GM18951 (cell line): Measurements from ENCODE around the gene NHLRC1.
"Not testable (repeated sequence)": the region's sequence is repeated elsewhere in the genome, so short reads cannot be mapped to it uniquely, and the experiment has no call there.

Source experiments
- POLR2A ChIP-seq: IDR thresholded peaks from 4 replicates; pipeline ENCODE4 v1.6.1; 2011; ENCODE audit warnings: mild to moderate bottlenecking; ENCODE audit not compliant: insufficient read length, insufficient read depth; ENCODE audit errors: extremely low read depth
- in situ Hi-C: fragments of 300-500 bp; cut with MboI; formaldehyde crosslinking; loops from one replicate; pipeline ENCODE4 v1.12.0; 2022; ENCODE audit warnings: low sequenced_read_pairs, mixed read lengths, inconsistent platforms; ENCODE audit not compliant: unreplicated experiment

The NHLRC1 gene

DNA sequence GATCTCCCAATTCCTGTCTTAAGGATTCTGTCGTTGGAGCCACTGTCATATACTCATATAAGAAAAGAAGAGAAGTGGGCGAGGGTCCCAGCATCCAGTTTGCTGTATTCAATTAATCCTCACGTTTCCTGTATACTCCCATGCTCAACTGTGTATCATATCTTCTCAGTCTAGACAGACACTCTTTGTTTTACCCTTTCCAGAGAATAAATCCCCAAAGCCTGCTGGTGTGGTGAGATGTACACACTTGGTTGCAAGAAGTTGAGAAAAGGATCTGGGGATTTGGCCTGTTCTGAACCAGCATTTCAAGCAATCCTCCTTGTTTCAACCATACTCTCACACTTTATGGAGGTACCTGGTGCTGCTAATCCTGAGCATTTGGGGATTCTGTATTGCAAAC is 29.3 kb upstream of the NHLRC1 start:
- in situ Hi-C loops = no loop called here
- TF ChIP-seq POLR2A = no peak

DNA sequence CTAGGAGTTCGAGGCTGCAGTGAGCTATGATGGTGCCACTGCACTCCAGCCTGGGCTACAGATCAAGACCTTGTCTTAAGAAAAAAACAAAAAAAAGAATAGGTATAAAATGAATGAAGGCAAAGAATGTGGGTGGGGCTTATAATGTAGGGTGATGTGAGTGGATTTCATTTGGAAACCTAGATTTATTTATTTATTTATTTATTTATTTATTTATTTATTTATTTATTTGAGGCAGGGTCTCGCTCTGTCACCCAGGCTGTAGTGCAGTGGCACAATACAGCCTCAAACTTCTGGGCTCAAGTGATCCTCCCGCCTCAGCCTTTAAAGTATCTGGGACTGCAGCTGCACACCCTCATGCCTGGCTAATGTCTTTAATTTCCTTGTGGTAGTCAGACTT is 28.9 kb upstream of the NHLRC1 start:
- in situ Hi-C loops = not testable (repeated sequence)

DNA sequence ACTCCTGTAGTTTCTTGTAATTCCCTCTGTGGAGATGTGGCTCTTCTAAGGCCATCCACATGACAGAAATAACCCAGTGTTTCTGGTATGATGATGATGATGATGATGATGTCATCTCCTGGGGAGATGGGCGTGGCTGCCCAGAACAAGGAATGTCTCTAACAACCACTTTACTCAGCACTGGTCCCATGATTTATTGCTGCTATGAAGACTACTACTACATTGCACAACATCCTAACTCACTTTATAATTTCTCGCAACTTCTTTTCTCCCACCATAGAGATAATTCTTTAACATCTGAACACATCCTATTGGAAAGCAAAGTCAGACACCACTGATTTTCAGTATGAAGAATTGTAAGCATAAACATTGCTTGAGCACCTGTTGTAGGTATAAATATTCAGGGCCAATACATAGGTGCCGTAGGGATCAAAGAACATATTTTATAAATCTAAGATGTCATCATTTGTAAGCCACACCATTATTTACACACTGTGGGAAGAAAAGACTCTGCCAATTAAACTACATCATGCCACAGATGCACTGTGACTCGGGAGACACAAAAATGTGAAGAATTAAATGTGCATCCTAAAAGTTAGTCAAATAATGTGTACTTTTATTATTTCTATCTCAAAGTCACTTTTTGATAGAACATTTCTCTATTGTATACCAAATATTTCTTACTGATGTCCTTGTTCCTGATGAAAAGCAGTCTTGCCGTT is 26.0 kb upstream of the NHLRC1 start:
- in situ Hi-C loops = no loop called here
- no peak for TF ChIP-seq POLR2A

DNA sequence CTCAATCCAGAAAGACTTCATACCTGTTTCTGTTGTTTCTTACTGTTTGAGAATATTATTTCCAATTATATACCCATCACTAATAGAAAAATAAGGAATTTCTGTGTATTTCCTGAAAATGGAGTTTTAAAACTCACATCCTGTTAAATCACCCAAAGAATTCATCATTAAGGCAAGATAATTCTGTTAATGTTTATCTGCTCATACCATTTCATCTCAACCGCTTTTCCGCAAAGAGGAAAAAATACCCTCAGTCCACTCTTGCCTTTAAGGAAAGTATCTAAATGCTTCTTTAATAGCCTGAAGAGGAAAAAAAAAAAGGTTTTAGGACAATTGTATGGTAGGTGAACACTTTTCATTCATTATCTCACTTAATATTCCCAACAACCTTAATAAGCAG is 25.1 kb upstream of the NHLRC1 start:
- in situ Hi-C loops = no loop called here
- TF ChIP-seq POLR2A = no peak

DNA sequence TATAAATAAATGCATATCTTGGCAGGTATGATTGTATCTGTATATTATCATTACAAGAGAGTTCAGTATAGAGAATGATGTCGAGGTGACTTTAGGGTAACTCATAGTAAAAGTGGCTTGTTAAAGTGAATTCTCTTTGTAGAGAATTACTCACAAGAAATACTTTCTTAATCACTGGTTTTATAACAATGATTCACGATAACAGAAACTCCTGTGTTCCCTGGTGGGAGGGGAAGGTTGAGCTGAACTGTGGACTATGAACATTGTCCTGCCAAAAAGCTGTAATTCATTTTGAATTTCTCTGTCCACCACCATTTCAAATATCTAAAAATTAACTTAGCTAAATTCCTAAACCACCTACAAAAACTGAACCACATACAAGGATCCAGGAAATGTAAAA is 24.7 kb upstream of the NHLRC1 start:
- no peak for TF ChIP-seq POLR2A

DNA sequence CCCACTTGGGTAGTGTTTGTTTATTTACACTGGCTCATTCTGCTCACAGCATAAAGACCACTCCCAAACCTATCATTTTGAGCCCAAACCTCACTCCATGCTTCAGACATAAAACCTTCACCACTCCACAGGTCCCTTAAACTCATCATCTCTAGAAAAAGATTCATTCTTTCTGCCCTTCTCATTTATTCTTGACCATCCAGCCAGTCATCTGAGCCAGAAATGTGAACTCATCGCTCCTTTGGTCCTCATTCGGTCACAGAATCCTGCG is 20.0 kb upstream of the NHLRC1 start:
- TF ChIP-seq POLR2A = no peak
- in situ Hi-C loops = no loop called here

More for the DNA sequence above, 24.7 kb upstream of the NHLRC1 start:
- in situ Hi-C loops = no loop called here

DNA sequence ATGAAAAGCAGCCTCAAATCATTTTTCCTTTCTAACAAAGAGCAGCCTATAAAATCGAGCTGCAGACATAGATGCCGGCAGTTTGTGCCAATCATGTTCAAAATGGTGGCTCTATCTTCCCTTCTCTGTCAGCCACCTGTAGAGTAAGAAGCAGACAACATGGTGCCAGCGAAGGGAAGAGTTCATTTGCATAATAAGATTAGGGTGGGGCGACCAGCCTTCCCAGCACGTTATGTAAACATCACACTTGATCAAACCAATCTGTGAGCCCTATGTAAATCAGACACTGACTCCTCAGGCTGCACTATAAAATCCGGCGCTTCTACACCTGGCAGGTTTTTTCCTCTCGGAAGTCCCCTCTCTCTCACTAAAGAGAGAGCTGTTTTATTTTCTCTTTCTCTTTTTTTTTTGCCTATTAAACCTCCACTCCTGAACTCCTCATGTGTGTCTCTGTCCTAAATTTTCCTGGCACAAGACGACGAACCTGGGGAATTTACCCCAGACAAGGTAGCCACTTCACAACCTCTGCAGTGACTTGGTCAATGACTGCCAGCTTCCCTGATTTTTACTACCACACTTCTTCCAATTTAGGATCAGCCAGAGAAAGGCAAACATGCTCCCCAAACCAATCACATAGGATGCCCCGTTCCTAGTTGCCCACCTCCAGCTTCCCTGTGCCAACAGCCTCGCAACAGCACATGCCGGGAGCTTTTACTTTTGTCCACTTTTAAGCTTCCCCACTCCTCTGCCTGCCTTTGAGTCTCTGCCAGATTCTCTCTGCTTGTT is 19.5 kb upstream of the NHLRC1 start:
- in situ Hi-C loops = no loop called here
- TF ChIP-seq POLR2A = no peak

DNA sequence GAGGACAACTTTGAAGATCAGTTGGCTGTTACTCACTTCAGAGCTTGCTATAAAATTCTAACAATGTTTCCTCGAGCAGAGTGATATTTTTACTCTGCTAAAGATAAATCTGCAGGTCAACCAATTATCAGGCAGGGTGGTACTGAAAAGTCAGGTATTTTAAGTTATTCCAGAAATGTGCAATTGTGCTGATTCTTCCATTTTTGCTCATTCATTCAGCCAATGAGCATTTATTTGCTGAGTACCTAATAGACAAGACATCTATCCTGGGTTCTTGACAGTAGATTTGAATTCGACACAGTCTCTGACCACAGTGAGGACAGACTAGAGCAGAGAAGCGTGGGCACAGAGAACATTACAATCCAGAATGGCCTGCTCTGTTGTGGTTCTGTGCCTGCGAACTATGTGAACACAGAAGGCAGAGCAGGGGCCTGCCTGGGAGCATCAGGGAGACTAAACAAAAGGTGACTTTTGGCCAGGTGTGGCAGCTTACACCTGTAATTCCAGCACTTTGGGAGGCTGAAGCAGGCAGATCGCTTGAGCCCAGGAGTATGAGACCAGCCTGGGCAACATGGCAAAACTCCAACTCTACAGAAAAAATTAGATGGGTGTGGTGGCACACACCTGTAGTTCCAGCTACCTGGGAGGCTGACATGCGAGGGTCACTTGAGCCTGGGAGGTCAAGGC is 17.6 kb upstream of the NHLRC1 start:
- in situ Hi-C loops = no loop called here
- no peak for TF ChIP-seq POLR2A

DNA sequence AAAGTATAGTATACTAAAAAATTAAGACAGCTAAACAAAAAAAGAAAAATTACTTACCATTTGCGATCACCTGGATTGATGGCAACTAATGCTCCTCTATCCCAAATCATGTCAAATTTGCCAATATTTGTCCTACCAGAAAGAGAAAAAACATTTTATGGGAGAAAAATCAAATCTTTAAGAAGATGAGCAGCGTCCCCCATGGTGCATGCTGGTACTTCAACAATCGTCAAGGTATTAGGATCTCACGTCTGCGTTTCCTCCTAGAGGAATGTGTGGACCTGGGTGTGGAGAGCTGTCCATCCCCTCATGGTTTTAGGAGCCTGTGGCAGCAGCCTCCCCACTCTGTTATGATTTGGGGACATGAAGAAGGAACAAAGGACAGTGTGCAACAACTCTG is 16.4 kb upstream of the NHLRC1 start:
- TF ChIP-seq POLR2A = no peak
- in situ Hi-C loops = no loop called here

DNA sequence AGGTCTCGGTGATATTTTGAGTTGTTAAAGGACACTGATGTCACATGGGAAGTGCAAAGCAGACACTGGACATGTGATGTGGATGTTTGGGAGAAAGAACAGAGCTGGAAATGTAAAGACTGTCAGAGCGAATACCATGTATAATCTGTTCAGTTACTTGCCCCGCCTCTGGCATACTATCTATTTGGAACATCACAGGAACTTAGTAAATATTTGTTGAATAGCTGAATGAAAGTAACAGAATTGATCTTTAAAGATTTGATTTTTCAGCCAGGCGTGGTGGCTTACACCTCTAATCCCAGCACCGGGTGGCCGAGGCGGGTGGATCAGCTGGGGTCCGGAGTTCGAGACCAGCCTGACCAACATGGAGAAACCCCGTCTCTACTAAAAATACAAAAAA is 13.8 kb upstream of the NHLRC1 start:
- in situ Hi-C loops = no loop called here
- no peak for TF ChIP-seq POLR2A

DNA sequence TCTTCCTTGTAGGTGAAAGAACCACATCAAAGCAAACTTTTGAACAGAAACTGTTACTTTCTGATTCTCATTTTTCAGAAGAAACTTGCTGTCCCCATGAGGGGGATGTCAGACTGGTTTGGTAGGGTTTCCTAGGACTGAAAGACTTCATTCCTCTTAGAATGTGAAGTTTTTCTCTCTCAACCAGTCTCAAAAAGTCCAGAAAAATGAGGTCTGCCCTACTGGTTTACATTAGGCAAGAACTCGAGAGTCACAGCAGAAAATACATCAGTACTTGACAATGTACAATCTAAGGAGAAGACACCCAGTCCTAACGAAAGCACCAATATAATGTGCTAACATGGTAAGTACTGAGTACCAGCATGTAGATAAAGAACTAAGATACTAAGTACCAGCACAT is 12.7 kb upstream of the NHLRC1 start:
- in situ Hi-C loops = no loop called here
- no peak for TF ChIP-seq POLR2A

DNA sequence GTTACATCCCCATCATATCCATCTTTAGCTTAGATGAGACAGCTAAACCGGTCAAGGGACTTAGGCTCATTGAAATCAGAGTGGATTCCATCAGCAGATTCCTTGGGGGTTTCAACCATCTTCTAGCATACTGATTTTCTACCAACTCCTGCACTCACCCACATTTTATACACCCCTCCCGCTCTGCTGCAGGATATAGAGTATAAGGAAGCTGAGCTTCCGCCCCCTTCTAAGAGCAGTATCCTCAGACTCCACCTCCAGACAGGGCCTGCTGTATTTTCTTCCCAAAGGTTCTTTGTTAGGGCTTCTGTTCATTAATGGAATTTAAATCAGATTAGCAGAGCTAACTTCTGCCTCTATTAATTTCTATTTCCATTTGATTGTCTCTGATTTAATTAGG is 9.9 kb upstream of the NHLRC1 start:
- in situ Hi-C loops = no loop called here

DNA sequence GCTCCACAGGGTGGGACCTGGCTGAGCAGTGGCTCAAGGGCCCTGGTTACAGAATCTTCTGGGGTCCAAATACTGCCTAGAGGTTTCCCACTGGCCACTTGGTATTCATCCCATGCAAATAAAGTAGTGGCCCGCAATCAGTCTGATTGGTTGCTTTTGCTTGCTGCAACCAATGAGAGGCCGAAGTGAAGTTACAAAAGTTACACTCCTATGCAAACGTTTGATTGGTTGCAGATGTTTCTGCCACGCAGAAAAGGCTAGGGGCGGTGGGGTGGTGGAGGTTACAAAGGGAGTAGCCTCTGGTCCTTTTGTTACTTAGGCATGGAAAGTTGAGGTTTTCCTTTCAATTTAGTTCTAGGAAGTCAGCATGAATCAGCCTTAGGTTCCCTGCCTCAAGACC is 3.6 kb upstream of the NHLRC1 start:
- no peak for TF ChIP-seq POLR2A
- in situ Hi-C loops = no loop called here

More for the DNA sequence above, 9.9 kb upstream of the NHLRC1 start:
- TF ChIP-seq POLR2A = no peak

DNA sequence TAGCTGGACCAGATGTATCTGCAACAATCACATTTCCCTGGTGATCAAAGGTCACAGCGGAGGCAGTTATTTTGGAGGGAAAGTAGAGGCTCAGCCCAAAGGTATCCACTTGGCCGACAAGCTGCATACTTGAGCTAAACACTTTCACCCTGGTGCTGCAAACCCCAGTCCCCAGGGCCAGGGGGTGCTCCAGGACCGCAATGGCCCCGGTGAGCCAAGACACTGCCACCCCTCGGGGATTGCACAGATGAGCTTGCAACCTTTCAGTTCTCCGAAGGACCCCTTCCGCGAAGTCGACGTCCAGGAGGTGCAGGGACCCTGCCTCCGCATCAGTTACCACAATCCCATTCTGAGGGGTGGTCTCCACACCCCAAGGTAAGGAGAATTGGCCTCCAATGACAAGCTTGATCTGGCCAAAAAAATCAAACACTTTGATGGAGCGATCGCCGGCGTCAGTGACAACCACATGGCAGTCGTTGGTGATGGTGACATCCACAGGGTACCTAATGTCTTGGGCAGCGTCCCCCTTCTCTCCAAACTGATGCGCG is 823 bp downstream of the NHLRC1 start:
- in situ Hi-C loops = no loop called here
- TF ChIP-seq POLR2A = no peak
